ENCODE data around the gene OR8G1.
A peak's percentile ranks its signal among the peaks of the same experiment; 100 is the strongest.

OR8G1 gene, protein sequence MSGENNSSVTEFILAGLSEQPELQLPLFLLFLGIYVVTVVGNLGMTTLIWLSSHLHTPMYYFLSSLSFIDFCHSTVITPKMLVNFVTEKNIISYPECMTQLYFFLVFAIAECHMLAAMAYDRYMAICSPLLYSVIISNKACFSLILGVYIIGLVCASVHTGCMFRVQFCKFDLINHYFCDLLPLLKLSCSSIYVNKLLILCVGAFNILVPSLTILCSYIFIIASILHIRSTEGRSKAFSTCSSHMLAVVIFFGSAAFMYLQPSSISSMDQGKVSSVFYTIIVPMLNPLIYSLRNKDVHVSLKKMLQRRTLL

DNA sequence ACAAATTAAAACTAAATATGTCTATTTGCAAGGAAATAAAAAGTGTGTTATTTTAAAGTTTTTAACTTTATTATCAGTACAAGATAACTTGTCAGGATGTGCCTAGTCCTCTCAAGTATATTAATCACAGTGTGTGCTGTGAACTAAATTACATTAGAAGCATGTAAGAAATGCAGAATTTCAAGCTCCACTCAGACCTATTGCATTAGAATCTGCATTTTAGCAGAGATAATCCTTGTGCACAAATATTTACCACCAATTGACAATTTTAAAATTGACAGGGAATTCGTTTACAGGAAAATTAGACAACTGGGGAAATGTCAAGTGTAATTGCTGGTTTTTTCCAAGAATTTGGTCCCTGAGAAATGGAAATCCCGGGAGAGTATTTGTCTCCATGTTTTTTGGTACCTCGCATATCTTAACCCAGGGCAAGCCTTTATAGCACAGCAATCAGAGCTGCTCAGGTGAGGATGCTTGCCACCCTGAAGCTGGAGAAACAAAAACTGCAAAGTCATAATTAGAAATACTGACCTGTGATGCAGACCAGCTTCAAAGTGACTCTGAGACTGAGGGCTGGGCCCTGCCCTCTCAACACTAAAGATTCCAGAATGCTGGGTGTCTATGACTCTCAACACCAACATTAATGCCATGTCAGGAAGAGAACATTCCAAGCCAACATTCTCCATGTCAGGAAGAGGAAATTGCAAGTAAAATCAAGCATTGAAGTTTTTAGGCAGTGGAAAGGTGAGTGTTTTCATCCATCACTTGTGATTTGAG, at the start of gene OR8G1:
Gene OR8G1 (plus strand): TSS at position 475 of the 777 bp plus-strand sequence. CDS start 8,581 bp downstream, outside the sequence.
- in situ Hi-C loops (cut with HindIII; ENCODE audit: low sequenced_read_pairs), result no loop called here
- no peak for DNase-seq (ENCODE audit: low read depth)
- TF ChIP-seq, protein P1, sequence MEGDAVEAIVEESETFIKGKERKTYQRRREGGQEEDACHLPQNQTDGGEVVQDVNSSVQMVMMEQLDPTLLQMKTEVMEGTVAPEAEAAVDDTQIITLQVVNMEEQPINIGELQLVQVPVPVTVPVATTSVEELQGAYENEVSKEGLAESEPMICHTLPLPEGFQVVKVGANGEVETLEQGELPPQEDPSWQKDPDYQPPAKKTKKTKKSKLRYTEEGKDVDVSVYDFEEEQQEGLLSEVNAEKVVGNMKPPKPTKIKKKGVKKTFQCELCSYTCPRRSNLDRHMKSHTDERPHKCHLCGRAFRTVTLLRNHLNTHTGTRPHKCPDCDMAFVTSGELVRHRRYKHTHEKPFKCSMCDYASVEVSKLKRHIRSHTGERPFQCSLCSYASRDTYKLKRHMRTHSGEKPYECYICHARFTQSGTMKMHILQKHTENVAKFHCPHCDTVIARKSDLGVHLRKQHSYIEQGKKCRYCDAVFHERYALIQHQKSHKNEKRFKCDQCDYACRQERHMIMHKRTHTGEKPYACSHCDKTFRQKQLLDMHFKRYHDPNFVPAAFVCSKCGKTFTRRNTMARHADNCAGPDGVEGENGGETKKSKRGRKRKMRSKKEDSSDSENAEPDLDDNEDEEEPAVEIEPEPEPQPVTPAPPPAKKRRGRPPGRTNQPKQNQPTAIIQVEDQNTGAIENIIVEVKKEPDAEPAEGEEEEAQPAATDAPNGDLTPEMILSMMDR (IDR thresholded peaks at IDR 0.05; ENCODE audit: low read depth, low read length, missing control alignments), result no peak
- no peak within 1 kb of the TSS for H3K4me3 ChIP-seq (ENCODE audit: low read depth, low read length)

DNA sequence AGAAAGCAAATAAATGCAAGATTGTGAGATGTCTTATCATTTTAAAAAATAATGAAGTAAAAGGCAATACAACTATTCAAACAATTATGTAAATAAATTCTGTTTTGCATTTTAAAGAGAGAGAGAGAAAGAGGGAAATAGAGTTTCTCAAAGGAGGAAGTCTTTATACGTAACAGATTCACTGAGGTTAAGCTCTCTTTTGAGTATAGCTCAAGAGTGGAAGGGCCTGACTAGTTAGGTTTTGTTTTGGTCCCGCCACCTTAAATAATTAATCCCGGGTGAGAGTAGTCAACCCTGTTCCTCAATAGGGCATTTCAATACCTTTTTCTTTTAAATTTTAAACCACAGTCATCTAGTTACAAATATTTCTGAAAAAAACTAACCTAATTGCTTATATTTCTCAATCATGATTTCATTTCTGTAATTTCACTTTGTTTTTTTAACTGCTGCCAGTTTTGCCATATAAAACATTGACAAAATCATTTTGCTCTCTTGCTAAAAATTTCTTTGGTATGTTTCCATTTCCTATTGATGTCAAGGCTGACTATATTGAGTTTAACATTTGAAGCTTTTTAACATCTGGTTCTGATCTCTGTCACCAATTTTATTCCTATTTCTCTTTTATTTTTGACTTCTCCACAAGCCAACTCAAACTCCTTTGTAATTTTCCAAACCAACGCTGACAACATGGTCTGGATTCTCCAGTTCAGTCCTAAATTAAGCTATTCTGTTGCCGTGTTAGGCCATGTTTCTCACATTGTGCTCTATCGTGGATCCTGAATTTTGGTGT, 47.5 kb upstream of the OR8G1 start:
- in situ Hi-C loops (cut with HindIII; ENCODE audit: low sequenced_read_pairs), result no loop called here
- no peak overlapping the region for H3K4me3 ChIP-seq (ENCODE audit: low read depth, low read length)
- TF ChIP-seq, protein P1 (IDR thresholded peaks at IDR 0.05; ENCODE audit: low read depth, low read length, missing control alignments), result no peak
- no peak for DNase-seq (ENCODE audit: low read depth)

DNA sequence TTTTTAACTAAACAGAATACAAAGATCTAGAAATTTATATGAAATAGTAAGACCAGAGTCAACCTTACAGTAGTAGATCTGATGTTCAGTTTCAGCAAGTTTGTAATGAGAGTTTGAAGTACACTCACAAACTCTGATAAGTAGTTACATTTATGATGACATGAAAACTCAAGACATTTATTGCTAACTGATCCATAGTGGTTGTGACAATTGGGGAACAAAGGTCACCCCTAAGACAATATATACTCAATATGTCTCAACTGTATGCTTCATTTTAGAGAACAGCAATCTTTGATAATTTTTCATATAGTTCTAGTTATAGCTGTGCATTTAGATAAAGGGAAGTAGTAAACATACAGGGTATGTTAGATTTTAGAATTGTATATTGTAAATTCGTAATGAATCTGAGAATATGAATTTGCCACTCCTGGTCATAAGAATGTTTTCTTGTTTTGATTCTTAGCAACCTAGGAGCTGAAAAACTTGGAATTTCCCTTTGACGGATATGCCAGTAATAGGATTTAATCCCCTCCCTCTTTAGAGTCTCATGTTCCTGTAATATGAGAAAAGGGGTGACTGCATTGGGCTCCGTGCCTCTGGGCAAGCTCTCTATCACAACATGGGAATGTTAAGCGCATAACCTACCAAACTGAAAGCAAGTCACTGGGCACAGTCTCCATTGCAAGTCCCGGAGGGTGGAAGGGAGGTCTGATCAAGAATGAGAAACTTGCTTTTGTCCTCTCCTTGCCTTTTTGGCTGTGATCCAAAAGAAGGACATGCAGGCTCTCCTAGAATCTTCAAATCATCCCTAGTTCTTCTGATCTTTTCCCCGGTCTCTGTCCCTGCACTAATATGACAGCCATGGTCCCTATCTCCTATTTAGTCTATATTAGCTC, 46.4 kb upstream of the OR8G1 start:
- in situ Hi-C loops (cut with HindIII; ENCODE audit: low sequenced_read_pairs), result no loop called here
- DNase-seq (ENCODE audit: low read depth), result no peak
- TF ChIP-seq, protein P1 (IDR thresholded peaks at IDR 0.05; ENCODE audit: low read depth, low read length, missing control alignments), result no peak
- H3K4me3 ChIP-seq (ENCODE audit: low read depth, low read length), result no peak overlapping the region

- in situ Hi-C loops (cut with HindIII; ENCODE audit: low sequenced_read_pairs), result no loop called here
These were observed 45.6 kb upstream of the OR8G1 start for GRCh38 chr11:124195189-124195734.

GRCh38 chr11:124197999-124198398, 42.9 kb upstream of the OR8G1 start:
- no peak for DNase-seq (ENCODE audit: low read depth)
- in situ Hi-C loops (cut with HindIII; ENCODE audit: low sequenced_read_pairs), result no loop called here
- no peak overlapping the region for H3K4me3 ChIP-seq (ENCODE audit: low read depth, low read length)
- TF ChIP-seq, protein P1 (IDR thresholded peaks at IDR 0.05; ENCODE audit: low read depth, low read length, missing control alignments), result no peak

More at GRCh38 chr11:124195189-124195734, 45.6 kb upstream of the OR8G1 start:
- H3K4me3 ChIP-seq (ENCODE audit: low read depth, low read length), result no peak overlapping the region
- TF ChIP-seq, protein P1 (IDR thresholded peaks at IDR 0.05; ENCODE audit: low read depth, low read length, missing control alignments), result peak; percentile 80
- peak; percentile 32 for DNase-seq (ENCODE audit: low read depth)

Data from astrocyte of the cerebellum (primary cell).